Activated CD4-positive, alpha-beta T cell treated with anti-CD3 and anti-CD28 coated beads, Interleukin-2, amount 10 ng/mL, durations not matched to agents 24 days and 14 days (primary cell): Measurements from ENCODE around the gene CPN1. TPM values are rescaled to one million over a fixed set of nuclear protein-coding genes. Genes with fewer than 3 reads are reported as not detected.
"Not testable (repeated sequence)": the region's sequence is repeated elsewhere in the genome, so short reads cannot be mapped to it uniquely, and the experiment has no call there.

ENCODE experiments used
- DNase-seq: peaks from one replicate; pipeline ENCODE4 v3.0.0; 2022
- H3K27ac Mint-ChIP-seq: one replicate; pipeline ENCODE4 v1.8.0; 2022; ENCODE audit warnings: mild to moderate bottlenecking, mixed read lengths
- H3K27me3 Mint-ChIP-seq: one replicate; pipeline ENCODE4 v1.8.0; 2022; ENCODE audit warnings: mixed read lengths
- H3K36me3 Mint-ChIP-seq: one replicate; pipeline ENCODE4 v1.8.0; 2022; ENCODE audit warnings: low read depth, mild to moderate bottlenecking, mixed read lengths
- H3K4me1 Mint-ChIP-seq: one replicate; pipeline ENCODE4 v1.8.0; 2021; ENCODE audit warnings: mixed read lengths
- H3K4me3 Mint-ChIP-seq: one replicate; pipeline ENCODE4 v1.8.0; 2022; ENCODE audit warnings: mild to moderate bottlenecking, moderate library complexity, mixed read lengths
- H3K9me3 Mint-ChIP-seq: one replicate; pipeline ENCODE4 v1.8.0; 2021; ENCODE audit warnings: mixed read lengths
- intact Hi-C: fragments of 100-400 bp; cut with micrococcal nuclease; formaldehyde crosslinking; loops from one replicate; pipeline ENCODE4 v1.15.1; 2023
- total RNA-seq: library from RNA; stranded (reverse); gene quantifications from 2 replicates; pipeline ENCODE4 v1.2.3, GENCODE V29; 2022

Gene CPN1
- total RNA-seq, 1 donor from 2014 or later, result not detected

- H3K4me1 Mint-ChIP-seq, result peaks cover 7% of the 10 kb centered on the region
- H3K27me3 Mint-ChIP-seq, result peaks cover 10% of the 10 kb centered on the region
- H3K4me3 Mint-ChIP-seq, result no peak overlapping the region
- no peaks in the 10 kb centered on the region for H3K36me3 Mint-ChIP-seq
- no peak for DNase-seq
- intact Hi-C loops, result no loop called here
- no peaks in the 10 kb centered on the region for H3K9me3 Mint-ChIP-seq
- H3K27ac Mint-ChIP-seq, result no peak overlapping the region
These were observed 56.9 kb downstream of the CPN1 start for GRCh38 chr10:100024748-100025147.

- intact Hi-C loops, result no loop called here
- no peaks in the 10 kb centered on the region for H3K9me3 Mint-ChIP-seq
- no peak overlapping the region for H3K4me3 Mint-ChIP-seq
- peaks cover 15% of the 10 kb centered on the region for H3K27me3 Mint-ChIP-seq
- DNase-seq, result no peak
- H3K36me3 Mint-ChIP-seq, result no peaks in the 10 kb centered on the region
- H3K27ac Mint-ChIP-seq, result no peak overlapping the region
- H3K4me1 Mint-ChIP-seq, result peaks cover 7% of the 10 kb centered on the region
These were observed 59.3 kb downstream of the CPN1 start for GRCh38 chr10:100022403-100022802.

DNA sequence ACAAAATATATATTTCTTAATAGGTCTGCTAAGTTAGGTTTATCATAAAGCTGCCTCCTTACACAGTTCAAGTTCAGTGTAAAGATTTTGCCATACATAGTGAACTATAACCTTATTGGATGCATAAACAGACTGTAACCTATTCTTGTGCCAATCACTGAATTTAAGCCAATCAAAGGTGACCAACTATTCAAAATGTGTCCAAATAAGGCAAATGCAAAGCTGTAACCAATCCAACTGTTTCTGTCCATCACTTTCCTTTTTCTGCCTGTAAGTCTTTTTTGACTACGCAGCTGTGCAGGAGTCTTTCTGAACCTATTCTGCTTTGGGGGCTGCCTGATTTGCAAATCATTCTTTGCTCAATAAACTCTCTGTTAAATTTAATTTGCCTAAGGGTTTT, 60.3 kb downstream of the CPN1 start:
- intact Hi-C loops, result no loop called here
- Mint-ChIP-seq H3K27me3 (peaks cover 13% of the 10 kb centered on the region), H3K4me1 (peaks cover 7% of the 10 kb centered on the region), H3K36me3 (no peaks in the 10 kb centered on the region), H3K4me3 (no peak overlapping the region), H3K27ac (no peak overlapping the region), H3K9me3 (no peaks in the 10 kb centered on the region)
- no peak for DNase-seq

DNA sequence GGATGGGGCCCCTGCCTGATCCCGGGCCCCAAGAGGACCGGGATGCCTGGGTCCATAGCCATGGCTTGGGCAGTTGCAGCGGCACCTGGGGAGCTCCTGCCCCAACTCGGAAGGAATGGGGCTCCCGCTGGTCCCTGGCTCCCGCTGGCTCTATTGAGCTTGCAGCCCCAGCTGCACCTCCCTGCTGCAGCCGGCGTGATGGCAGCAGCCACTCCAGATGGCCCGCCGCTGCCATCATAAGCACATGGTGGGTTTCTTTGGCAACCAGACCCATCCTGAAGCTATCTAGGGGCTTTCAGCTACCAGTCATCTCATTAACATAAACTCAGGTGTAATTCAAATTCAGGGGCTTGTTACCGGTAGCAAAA, 60.8 kb downstream of the CPN1 start:
- Mint-ChIP-seq H3K9me3 (no peaks in the 10 kb centered on the region), H3K27me3 (peaks cover 13% of the 10 kb centered on the region), H3K4me3 (no peak overlapping the region), H3K36me3 (no peaks in the 10 kb centered on the region), H3K27ac (no peak overlapping the region), H3K4me1 (peaks cover 7% of the 10 kb centered on the region)
- no peak for DNase-seq
- intact Hi-C loops, result no loop called here

DNA sequence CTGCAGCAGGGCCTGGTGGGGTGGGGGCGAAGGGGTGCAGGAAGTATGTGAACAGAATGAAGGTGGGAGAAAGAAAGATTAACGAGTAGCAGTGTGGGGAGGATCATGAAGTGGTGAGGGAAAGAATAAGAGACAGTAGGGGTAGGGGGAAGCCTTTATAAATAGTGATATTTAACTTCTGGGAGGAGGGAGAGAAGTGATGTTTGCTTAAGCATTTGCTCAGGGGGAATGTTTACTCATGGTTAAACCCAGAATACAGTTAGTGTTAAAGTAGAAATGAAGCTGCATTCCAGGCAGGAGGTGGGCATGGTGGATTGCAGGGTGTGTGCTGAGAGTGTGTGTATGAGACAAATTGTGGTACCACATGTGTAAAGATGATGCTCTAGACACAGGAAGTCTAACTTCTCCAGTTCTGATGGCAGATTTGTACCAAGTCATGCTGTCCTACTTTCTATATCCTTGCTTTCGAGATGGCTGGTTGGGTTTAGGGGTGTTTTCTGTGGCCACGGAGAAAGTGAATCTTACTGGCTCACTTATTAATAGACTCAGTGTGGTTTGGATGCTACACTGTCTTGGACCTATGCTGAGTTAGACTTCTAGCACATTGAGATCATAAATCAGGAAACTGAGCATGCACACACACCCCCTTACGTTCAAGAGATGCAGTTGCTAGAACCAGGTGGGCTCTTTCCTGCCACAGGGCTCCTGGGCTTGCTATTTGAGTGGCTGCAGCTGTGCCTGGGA, 61.4 kb downstream of the CPN1 start:
- no peak overlapping the region for H3K4me3 Mint-ChIP-seq
- H3K9me3 Mint-ChIP-seq, result no peaks in the 10 kb centered on the region
- peaks cover 13% of the 10 kb centered on the region for H3K27me3 Mint-ChIP-seq
- DNase-seq, result no peak
- H3K27ac Mint-ChIP-seq, result no peak overlapping the region
- H3K4me1 Mint-ChIP-seq, result peaks cover 7% of the 10 kb centered on the region
- intact Hi-C loops, result no loop called here
- H3K36me3 Mint-ChIP-seq, result no peaks in the 10 kb centered on the region

- no peak for DNase-seq
- Mint-ChIP-seq H3K4me3 (no peak overlapping the region), H3K4me1 (peaks cover 7% of the 10 kb centered on the region), H3K36me3 (no peaks in the 10 kb centered on the region), H3K27ac (no peak overlapping the region), H3K27me3 (peaks cover 11% of the 10 kb centered on the region), H3K9me3 (no peaks in the 10 kb centered on the region)
- intact Hi-C loops, result no loop called here
These were observed 61.9 kb downstream of the CPN1 start for GRCh38 chr10:100019787-100020141.

DNA sequence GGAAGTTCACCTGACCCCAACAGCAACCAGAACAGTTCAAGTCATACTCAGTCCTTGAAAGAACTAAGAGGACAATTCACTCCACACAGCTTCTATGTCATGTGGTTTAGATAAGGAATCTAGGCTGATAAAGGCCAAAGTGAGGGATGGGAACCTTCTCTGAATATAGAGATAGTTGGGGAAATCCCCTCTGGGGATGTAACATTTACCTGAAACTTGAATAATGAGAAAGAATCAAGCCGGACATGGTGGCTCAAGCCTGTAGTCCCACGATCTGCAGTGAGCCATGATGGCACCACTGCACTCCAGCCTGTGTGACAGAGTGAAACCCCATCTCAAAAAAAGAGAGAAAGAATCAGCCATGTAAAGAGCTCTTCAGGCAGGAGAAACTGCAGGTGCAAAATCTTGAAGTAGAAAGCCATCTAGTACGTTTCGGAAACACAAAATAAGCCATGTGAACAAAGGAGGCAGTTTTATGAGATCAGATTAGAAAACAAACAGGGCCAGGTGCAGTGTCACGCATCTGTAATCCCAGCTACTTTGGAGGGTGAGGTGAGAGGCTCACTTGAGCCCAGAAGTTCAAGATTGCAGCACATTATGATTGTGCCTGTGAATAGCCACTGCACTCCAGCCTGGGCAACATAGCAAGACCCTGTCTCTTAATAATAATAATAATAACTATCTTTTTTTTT, 67.5 kb downstream of the CPN1 start:
- Mint-ChIP-seq H3K4me3 (no peak overlapping the region), H3K36me3 (no peaks in the 10 kb centered on the region), H3K27ac (peak overlapping the region; percentile 17), H3K4me1 (peaks cover 7% of the 10 kb centered on the region), H3K27me3 (peaks cover 26% of the 10 kb centered on the region), H3K9me3 (no peaks in the 10 kb centered on the region)
- no peak for DNase-seq
- intact Hi-C loops, result no loop called here

- H3K27ac Mint-ChIP-seq, result no peak overlapping the region
- H3K9me3 Mint-ChIP-seq, result no peaks in the 10 kb centered on the region
- intact Hi-C loops, result no loop called here
- H3K27me3 Mint-ChIP-seq, result peaks cover 24% of the 10 kb centered on the region
- H3K4me1 Mint-ChIP-seq, result peaks cover 13% of the 10 kb centered on the region
- DNase-seq, result no peak
- H3K4me3 Mint-ChIP-seq, result no peak overlapping the region
- no peaks in the 10 kb centered on the region for H3K36me3 Mint-ChIP-seq
These were observed 68.0 kb downstream of the CPN1 start for GRCh38 chr10:100013621-100014020.

- Mint-ChIP-seq H3K4me1 (peaks cover 24% of the 10 kb centered on the region), H3K27me3 (peaks cover 31% of the 10 kb centered on the region)
- intact Hi-C loops, result not testable (repeated sequence)
These were observed 69.8 kb downstream of the CPN1 start for GRCh38 chr10:100011906-100012305.

DNA sequence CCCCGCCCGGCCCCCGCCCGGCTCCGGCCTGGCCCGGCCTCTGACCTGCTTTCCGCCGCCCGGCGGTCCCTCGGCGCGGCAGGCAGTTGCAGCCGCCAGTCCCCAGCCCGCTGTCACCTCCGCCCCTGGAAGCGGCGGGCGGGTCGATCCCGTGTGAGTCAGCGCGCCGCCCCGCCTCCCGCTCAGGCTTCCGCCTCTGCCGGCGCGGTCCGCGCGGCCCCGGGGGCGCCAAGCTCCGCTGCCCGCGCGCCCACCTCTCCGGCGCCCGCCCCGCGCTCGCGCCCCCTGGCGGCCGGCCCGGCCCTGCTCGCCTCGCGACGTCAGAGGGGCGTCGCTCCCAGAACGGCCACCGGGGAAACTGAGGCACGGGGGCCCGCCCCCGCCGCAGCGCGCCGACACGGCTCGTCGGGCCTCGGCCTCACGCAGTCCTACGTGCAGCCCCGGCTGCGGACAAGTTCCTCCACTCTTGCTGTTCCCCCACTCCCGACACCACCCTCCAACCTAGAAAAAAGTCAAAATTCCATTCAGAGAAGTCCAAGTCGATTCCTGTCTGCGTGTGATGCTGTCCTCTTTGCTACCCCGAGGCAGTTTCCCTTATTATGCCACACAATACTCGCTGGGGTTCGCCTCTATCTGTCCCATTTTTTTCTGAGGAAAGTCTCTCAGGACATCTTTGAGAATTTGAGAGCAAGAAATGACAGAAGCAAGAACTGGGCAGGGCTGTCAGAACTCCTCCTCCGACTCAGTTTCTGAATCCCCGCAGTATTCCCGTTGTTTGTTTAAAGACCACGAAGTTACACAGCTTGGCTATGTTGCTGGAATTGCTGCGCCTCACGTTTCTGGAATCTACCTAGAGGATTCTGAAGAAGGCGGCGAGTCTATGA, 71.6 kb downstream of the CPN1 start, which contains the start of gene DNMBP:
TSS of gene DNMBP (minus strand) at position 155 of the 884 bp plus-strand sequence. CDS start 37,823 bp downstream, outside the sequence.
- Mint-ChIP-seq H3K9me3 (no peaks in the 10 kb centered on the region), H3K27me3 (peaks cover 31% of the 10 kb centered on the region), H3K4me3 (peak within 1 kb of the TSS; percentile 89), H3K36me3 (no peaks in the 10 kb centered on the region), H3K4me1 (peaks cover 37% of the 10 kb centered on the region), H3K27ac (peak within 1 kb of the TSS; percentile 78)
- intact Hi-C loops, result loop anchor here (1.0 kb wide), 4 partner anchors 140 to 278 kb away; partner anchors contain the start of genes BLOC1S2, COX15 and CUTC
- DNase-seq, result peak; percentile 95

More at GRCh38 chr10:100011906-100012305, 69.8 kb downstream of the CPN1 start:
- DNase-seq, H3K27ac Mint-ChIP-seq, H3K36me3 Mint-ChIP-seq, H3K9me3 Mint-ChIP-seq, H3K4me3 Mint-ChIP-seq: not testable (repeated sequence)

DNA sequence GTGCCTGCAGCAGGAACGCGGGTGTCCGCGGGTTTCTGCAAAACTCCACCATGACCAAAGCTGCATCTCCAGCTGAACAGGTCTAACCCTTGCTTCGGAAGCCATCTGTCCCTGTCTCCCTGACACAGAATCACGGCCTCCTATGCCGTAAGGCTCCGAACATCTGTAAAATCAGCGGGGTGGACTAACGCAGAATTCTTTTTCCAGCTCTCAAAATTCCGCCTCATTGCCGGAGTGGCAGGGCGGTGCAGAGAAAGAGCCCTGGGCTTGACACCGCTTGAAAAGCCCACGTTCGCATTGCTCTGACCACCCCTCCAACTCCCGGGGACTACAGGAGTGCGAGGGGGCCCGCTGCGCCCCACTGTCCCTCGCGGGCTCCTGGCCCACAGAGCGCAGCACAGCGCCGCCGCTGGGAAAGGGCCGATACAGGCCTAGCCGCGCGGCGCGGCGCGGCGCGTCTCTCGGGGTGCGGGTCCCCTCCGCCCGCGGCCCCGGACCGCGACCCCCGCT, 72.3 kb downstream of the CPN1 start:
- intact Hi-C loops, result loop anchor here (1.0 kb wide), 3 partner anchors 139 to 277 kb away; partner anchors contain the start of genes BLOC1S2, COX15 and CUTC
- peak overlapping the region; percentile 86 for H3K4me3 Mint-ChIP-seq
- H3K36me3 Mint-ChIP-seq, result no peaks in the 10 kb centered on the region
- H3K9me3 Mint-ChIP-seq, result no peaks in the 10 kb centered on the region
- DNase-seq, result no peak
- H3K27me3 Mint-ChIP-seq, result peaks cover 31% of the 10 kb centered on the region
- peaks cover 39% of the 10 kb centered on the region for H3K4me1 Mint-ChIP-seq
- no peak overlapping the region for H3K27ac Mint-ChIP-seq

DNA sequence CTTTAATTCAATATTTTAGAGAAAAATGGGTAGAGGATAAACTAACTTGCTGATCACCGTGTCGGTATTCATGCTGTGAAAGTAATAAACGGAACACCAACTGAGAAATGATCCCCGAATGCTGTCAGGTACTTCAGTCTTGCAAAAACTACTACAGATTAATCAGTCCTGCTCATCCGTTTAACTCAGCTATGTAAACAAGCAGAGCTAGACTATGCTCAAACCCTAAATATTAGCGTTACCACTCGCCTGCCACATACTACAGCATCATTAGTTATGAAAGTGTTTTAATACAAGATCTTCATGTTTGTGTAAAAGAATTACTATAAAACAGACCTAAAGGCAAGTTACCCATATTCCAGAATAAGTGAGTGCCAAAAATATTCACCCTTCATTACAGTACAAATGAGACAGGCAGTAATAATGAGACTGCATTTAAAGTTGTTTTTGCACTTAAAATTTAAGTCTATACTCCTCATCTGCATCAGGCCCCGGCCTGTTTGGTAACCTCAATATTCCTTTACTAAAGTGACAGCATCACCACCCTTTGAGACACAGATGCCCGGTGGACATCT, 72.9 kb downstream of the CPN1 start:
- no peaks in the 10 kb centered on the region for H3K9me3 Mint-ChIP-seq
- H3K4me1 Mint-ChIP-seq, result peaks cover 37% of the 10 kb centered on the region
- intact Hi-C loops, result loop anchor here (1.0 kb wide), 3 partner anchors 138 to 278 kb away; partner anchors contain the start of genes BLOC1S2, COX15 and CUTC
- peaks cover 30% of the 10 kb centered on the region for H3K27me3 Mint-ChIP-seq
- peak overlapping the region; percentile 86 for H3K4me3 Mint-ChIP-seq
- no peak for DNase-seq
- H3K27ac Mint-ChIP-seq, result no peak overlapping the region
- H3K36me3 Mint-ChIP-seq, result no peaks in the 10 kb centered on the region

DNA sequence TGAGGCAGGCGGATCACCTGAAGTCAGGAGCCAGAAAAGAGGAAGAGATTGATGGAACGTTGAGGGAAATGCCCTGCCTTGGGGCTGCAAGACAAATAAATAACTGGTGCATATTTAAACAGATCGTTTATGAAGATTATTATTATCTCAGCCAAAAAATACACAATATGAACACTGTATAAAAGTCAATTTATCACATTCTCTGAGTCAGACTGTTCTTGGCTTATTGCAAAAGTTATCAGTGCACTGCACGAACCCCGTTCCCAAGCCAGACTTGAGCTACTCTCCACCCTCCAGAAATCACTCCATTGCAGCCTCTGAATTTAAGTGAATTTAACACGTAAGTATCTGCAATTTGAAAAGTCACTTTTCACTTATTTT, 73.5 kb downstream of the CPN1 start:
- H3K9me3 Mint-ChIP-seq, result no peaks in the 10 kb centered on the region
- intact Hi-C loops, result no loop called here
- no peaks in the 10 kb centered on the region for H3K36me3 Mint-ChIP-seq
- H3K4me3 Mint-ChIP-seq, result peak overlapping the region; percentile 86
- peaks cover 37% of the 10 kb centered on the region for H3K4me1 Mint-ChIP-seq
- peaks cover 29% of the 10 kb centered on the region for H3K27me3 Mint-ChIP-seq
- H3K27ac Mint-ChIP-seq, result no peak overlapping the region
- DNase-seq, result no peak
